Stimulated activated memory B cell treated with anti-CD40 and anti-IgM and Interleukin-4, amounts not matched to agents 10 μg/mL and 1 μg/mL and 100 μg/mL, for 72 hours (primary cell): ENCODE measurements around the gene HDAC9.
"Not testable (repeated sequence)": the region's sequence is repeated elsewhere in the genome, so short reads cannot be mapped to it uniquely, and the experiment has no call there.

Experiments used
- ATAC-seq: fragments of 150-1000 bp; cut with Tn5 transposase; 2 replicates; pipeline ENCODE4 v1.10.0; 2021
- H3K27ac Mint-ChIP-seq: one replicate; pipeline ENCODE4 v1.8.0; 2022; ENCODE audit warnings: mild to moderate bottlenecking, mixed read lengths
- H3K27me3 Mint-ChIP-seq: one replicate; pipeline ENCODE4 v1.8.0; 2022; ENCODE audit warnings: mixed read lengths
- H3K36me3 Mint-ChIP-seq: one replicate; pipeline ENCODE4 v1.8.0; 2022; ENCODE audit warnings: mixed read lengths
- H3K4me1 Mint-ChIP-seq: one replicate; pipeline ENCODE4 v1.8.0; 2022; ENCODE audit warnings: mixed read lengths
- H3K4me3 Mint-ChIP-seq: one replicate; pipeline ENCODE4 v1.8.0; 2022; ENCODE audit warnings: mild to moderate bottlenecking, moderate library complexity, mixed read lengths
- H3K9me3 Mint-ChIP-seq: one replicate; pipeline ENCODE4 v1.8.0; 2022; ENCODE audit warnings: mixed read lengths

Gene HDAC9

GRCh38 chr7:19030281-19030680 is 534.7 kb downstream of the HDAC9 start:
- H3K4me3 Mint-ChIP-seq, result no peak overlapping the region
- H3K9me3 Mint-ChIP-seq, result peaks cover 3% of the 10 kb centered on the region
- H3K4me1 Mint-ChIP-seq, result no peaks in the 10 kb centered on the region
- no peaks in the 10 kb centered on the region for H3K36me3 Mint-ChIP-seq
- no peak overlapping the region for H3K27ac Mint-ChIP-seq
- ATAC-seq, result no peak
- H3K27me3 Mint-ChIP-seq, result no peaks in the 10 kb centered on the region

- not testable (repeated sequence) for H3K27ac Mint-ChIP-seq, H3K27me3 Mint-ChIP-seq, ATAC-seq, H3K4me1 Mint-ChIP-seq, H3K4me3 Mint-ChIP-seq, H3K36me3 Mint-ChIP-seq
- peaks cover 12% of the 10 kb centered on the region for H3K9me3 Mint-ChIP-seq
These were observed 537.4 kb downstream of the HDAC9 start for GRCh38 chr7:19032942-19033341.

- Mint-ChIP-seq H3K9me3 (peaks cover 8% of the 10 kb centered on the region), H3K27me3 (peaks cover 26% of the 10 kb centered on the region), H3K4me3 (no peak overlapping the region), H3K36me3 (no peaks in the 10 kb centered on the region), H3K27ac (no peak overlapping the region), H3K4me1 (no peaks in the 10 kb centered on the region)
- no peak for ATAC-seq
These were observed 556.3 kb downstream of the HDAC9 start for GRCh38 chr7:19051767-19052375.
